Effector memory CD8-positive, alpha-beta T cell (primary cell): ENCODE results near the gene KAT2B.

Experiments
- ATAC-seq: fragments of 150-1000 bp; cut with Tn5 transposase; replicated peaks from 2 replicates; pipeline ENCODE4 v1.10.0; 2021; ENCODE audit warnings: mild to moderate bottlenecking, moderate library complexity
- DNase-seq, 3 experiments: peaks; one replicate each; pipeline ENCODE4 v3.0.0; 2021
- H3K27ac Mint-ChIP-seq, 2 donors: one replicate each; pipeline ENCODE4 v1.8.0; 2022; ENCODE audit warnings: mild to moderate bottlenecking in 2 of 2, mixed read lengths in 2 of 2, moderate library complexity in 2 of 2
- H3K27me3 Mint-ChIP-seq, 2 donors: one replicate each; pipeline ENCODE4 v1.8.0; 2022; ENCODE audit warnings: mixed read lengths in 2 of 2
- H3K36me3 Mint-ChIP-seq: one replicate; pipeline ENCODE4 v1.8.0; 2022; ENCODE audit warnings: mild to moderate bottlenecking, moderate library complexity, mixed read lengths; ENCODE audit not compliant: insufficient read depth
- H3K4me1 Mint-ChIP-seq, 2 donors: one replicate each; pipeline ENCODE4 v1.8.0; 2022; ENCODE audit warnings: low read depth in 2 of 2, mixed read lengths in 2 of 2
- H3K4me3 Mint-ChIP-seq, 2 donors: one replicate each; pipeline ENCODE4 v1.8.0; 2022; ENCODE audit warnings: mild to moderate bottlenecking in 2 of 2, mixed read lengths in 2 of 2, moderate library complexity in 2 of 2
- H3K9me3 Mint-ChIP-seq, 2 donors: one replicate each; pipeline ENCODE4 v1.8.0; 2022; ENCODE audit warnings: mixed read lengths in 2 of 2

KAT2B gene

DNA sequence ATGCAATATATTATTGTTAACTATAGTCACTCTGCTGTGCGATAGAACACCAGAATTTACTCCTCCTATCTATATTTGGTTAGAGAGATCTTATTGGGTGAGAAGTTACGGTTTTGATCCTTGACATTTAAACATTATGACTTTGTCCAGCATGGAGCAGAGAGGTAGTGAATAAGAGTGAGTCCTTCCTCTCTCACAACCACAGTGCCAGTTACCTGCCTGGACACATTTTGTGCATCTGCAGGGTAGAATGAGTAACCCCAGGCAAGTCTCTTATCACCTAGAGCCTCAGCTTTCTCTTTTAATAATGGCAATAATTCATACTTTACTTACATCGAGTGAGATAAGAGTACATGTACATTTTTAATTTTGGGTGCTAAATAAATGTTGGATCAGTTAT is 24.1 kb downstream of the KAT2B start:
- ATAC-seq = no peak
- no peak for DNase-seq
- Mint-ChIP-seq H3K4me1 (peaks cover 64 to 72% of the 10 kb centered on the region in 2 donors), H3K36me3 (no peaks in the 10 kb centered on the region), H3K27me3 (no peaks in the 10 kb centered on the region), H3K9me3 (no peaks in the 10 kb centered on the region), H3K4me3 (no peak overlapping the region), H3K27ac (peak overlapping the region; percentile 4 to 80)

DNA sequence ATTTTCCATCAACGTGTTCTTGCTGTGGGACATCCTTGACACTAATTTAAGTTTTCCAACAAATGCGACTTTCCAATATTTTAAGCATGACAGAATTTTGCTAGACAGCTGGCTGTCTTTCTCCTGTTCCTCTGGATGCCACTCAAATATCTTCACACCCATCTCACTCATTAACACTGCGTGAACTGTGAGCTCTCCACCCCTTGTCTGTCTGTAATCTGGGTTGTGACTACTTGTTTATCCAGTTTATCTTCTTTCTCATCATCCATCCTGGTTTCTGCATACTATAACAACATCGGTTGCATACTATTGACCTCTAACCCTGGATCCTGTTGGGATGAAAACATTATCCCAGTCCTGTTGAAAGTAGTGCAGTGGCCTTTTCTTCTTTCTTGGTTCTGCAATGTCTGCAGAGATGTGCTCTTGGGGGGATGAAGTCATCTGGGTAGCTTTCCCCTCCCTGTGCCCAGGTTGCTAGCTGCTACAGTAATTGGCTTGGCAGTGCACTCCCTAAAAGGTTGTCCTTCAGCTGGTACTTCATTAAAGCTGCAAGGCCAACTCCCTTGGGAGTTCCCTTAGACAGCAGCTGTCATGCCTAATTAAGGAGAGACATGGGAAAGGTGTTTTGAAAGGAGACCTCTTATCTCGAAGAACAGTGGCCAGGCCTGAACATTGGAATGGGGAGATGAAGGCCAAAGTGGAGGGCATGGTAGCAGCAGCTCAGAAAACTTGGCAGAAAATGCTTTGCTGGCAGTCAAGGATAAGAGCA is 24.7 kb downstream of the KAT2B start:
- H3K4me1 Mint-ChIP-seq = peaks cover 65 to 72% of the 10 kb centered on the region in 2 donors
- no peaks in the 10 kb centered on the region for H3K9me3 Mint-ChIP-seq
- no peak for ATAC-seq

GRCh38 chr3:20066079-20066478 is 25.8 kb downstream of the KAT2B start:
- Mint-ChIP-seq H3K4me1 (peaks cover 58 to 70% of the 10 kb centered on the region in 2 donors), H3K9me3 (no peaks in the 10 kb centered on the region), H3K27ac (peak overlapping the region in 1 of 2 donors; percentile 32), H3K27me3 (no peaks in the 10 kb centered on the region), H3K36me3 (peaks cover 5% of the 10 kb centered on the region), H3K4me3 (peak overlapping the region in 1 of 2 donors; percentile 13)
- no peak for DNase-seq
- ATAC-seq = no peak

More for the DNA sequence above, 24.7 kb downstream of the KAT2B start:
- Mint-ChIP-seq H3K27me3 (no peaks in the 10 kb centered on the region), H3K4me3 (peak overlapping the region; percentile 7 to 18), H3K27ac (peak overlapping the region; percentile 4 to 80), H3K36me3 (no peaks in the 10 kb centered on the region)
- no peak for DNase-seq

GRCh38 chr3:20066850-20067617 is 26.8 kb downstream of the KAT2B start:
- Mint-ChIP-seq H3K4me3 (peak overlapping the region in 1 of 2 donors; percentile 18), H3K27me3 (no peaks in the 10 kb centered on the region), H3K27ac (peak overlapping the region; percentile 16 to 22), H3K4me1 (peaks cover 60 to 73% of the 10 kb centered on the region in 2 donors), H3K36me3 (peaks cover 9% of the 10 kb centered on the region), H3K9me3 (no peaks in the 10 kb centered on the region)
- DNase-seq (no peak), ATAC-seq (peak; percentile 79)

DNA sequence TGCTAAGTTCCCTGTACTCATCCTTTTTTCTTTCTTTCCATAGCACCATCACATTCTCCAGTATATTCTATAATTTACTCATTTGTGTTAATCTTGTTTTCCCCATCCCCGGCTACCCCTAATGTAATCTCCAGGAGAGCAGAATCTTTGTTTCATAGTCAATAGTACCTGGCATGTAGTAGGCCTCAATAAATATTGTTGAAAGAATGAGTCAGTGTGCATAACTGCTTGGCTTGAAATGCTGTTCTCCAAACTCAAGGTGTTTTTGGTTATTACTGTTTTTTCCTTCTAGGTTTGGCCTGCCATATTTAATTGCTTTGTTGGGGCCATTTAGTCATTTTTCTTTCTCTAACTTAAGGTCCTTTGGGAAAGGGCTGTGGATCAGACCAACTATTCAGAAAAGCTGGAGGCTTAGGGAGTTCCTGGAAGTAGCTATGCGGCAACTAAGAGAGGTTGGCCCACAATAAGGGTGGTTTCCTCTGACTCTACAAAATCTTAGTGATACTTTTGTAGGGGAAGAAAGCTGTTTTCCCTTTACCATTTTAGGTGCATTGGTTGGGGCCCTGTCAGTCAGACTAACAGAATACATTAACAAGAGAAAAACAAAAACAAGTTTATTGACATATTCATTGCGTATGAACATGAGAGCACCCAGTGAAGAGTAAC is 28.4 kb downstream of the KAT2B start:
- Mint-ChIP-seq H3K27me3 (no peaks in the 10 kb centered on the region), H3K9me3 (no peaks in the 10 kb centered on the region), H3K4me3 (no peak overlapping the region), H3K4me1 (peaks cover 51 to 65% of the 10 kb centered on the region in 2 donors), H3K27ac (peak overlapping the region; percentile 16 to 22), H3K36me3 (peaks cover 20% of the 10 kb centered on the region)
- no peak for DNase-seq
- no peak for ATAC-seq

GRCh38 chr3:20069178-20069532 is 28.9 kb downstream of the KAT2B start:
- H3K27me3 Mint-ChIP-seq = no peaks in the 10 kb centered on the region
- ATAC-seq = no peak
- no peaks in the 10 kb centered on the region for H3K9me3 Mint-ChIP-seq
- H3K4me1 Mint-ChIP-seq = peaks cover 47 to 59% of the 10 kb centered on the region in 2 donors
- no peak for DNase-seq
- H3K4me3 Mint-ChIP-seq = no peak overlapping the region
- H3K27ac Mint-ChIP-seq = peak overlapping the region; percentile 16 to 22
- peaks cover 20% of the 10 kb centered on the region for H3K36me3 Mint-ChIP-seq

- Mint-ChIP-seq H3K9me3 (no peaks in the 10 kb centered on the region), H3K27me3 (no peaks in the 10 kb centered on the region), H3K4me1 (peaks cover 34 to 41% of the 10 kb centered on the region in 2 donors), H3K4me3 (no peak overlapping the region), H3K27ac (peak overlapping the region in 1 of 2 donors; percentile 69), H3K36me3 (peaks cover 23% of the 10 kb centered on the region)
- no peak for ATAC-seq
- no peak for DNase-seq
Observed at GRCh38 chr3:20071175-20071574, 30.9 kb downstream of the KAT2B start.

DNA sequence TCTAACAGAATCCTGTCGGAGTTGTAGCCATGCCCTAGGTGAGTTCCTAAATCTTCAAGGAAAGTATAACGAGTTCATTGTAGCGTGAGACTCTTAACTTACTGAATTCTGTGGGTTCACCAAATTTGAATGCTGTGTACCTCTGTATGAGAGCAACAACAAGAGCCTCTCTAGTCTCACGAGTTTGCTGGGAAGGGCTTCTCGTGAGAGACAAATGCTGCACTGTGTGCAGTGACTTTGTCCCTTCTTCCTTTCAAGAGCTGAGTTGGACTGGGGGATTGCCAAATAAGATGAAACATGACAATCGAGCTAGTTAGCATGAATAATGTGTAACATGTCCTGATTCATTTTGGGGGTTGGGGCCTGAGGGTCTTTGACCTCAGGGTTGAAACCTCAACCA is 32.2 kb downstream of the KAT2B start:
- Mint-ChIP-seq H3K27me3 (no peaks in the 10 kb centered on the region), H3K27ac (peak overlapping the region; percentile 41 to 44), H3K36me3 (peaks cover 23% of the 10 kb centered on the region), H3K9me3 (no peaks in the 10 kb centered on the region), H3K4me1 (peaks cover 30 to 38% of the 10 kb centered on the region in 2 donors), H3K4me3 (no peak overlapping the region)
- DNase-seq (no peak), ATAC-seq (no peak)

GRCh38 chr3:20073068-20073467 is 32.8 kb downstream of the KAT2B start:
- Mint-ChIP-seq H3K27me3 (no peaks in the 10 kb centered on the region), H3K9me3 (no peaks in the 10 kb centered on the region), H3K36me3 (peaks cover 23% of the 10 kb centered on the region), H3K27ac (peak overlapping the region; percentile 41 to 44), H3K4me1 (peaks cover 28 to 33% of the 10 kb centered on the region in 2 donors), H3K4me3 (no peak overlapping the region)
- DNase-seq = no peak
- ATAC-seq = no peak

- no peak for ATAC-seq
- H3K36me3 Mint-ChIP-seq = peaks cover 29% of the 10 kb centered on the region
- H3K4me3 Mint-ChIP-seq = no peak overlapping the region
- H3K9me3 Mint-ChIP-seq = no peaks in the 10 kb centered on the region
- no peaks in the 10 kb centered on the region for H3K27me3 Mint-ChIP-seq
- no peak for DNase-seq
- H3K27ac Mint-ChIP-seq = peak overlapping the region in 1 of 2 donors; percentile 41
- H3K4me1 Mint-ChIP-seq = peaks cover 22 to 28% of the 10 kb centered on the region in 2 donors
Observed at GRCh38 chr3:20073683-20074082, 33.4 kb downstream of the KAT2B start.

DNA sequence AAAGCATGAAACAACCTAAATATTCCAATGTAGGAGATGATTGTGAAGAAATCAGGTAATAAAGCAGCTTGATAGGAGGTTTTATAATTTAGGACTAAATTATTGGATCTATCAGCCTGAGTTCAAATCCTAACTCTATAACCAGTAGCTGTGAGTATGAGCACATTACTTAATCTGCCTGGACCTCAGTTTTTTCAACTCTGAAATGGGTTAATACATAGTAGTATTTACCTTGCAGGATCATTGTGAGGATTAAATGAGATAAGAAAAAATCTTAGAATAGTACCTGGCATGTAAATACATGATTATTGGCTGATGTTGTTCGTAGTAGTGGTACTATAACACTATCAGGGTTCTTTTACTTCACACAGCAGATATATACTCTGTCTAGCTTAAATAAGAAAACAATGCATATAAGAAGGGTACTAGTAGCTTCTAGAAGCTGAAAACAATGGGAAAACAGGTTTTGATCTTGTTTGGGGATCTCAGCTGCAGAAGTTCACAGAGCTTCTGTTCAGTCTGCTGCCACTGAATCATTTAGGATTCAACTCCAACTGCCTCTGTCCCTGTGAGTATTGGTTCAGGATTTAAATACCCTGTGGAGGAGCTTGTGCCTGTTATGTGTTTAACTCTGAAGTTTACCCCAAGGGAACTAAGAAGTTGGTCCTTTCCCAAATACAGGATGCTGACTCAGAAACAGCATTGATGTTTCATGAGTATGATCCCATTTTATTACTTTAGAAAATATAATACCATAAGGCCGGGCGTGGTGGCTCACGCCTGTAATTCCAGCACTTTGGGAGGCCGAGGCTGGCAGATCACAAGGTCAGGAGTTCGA is 34.2 kb downstream of the KAT2B start:
- H3K27me3 Mint-ChIP-seq = no peaks in the 10 kb centered on the region
- peaks cover 16 to 24% of the 10 kb centered on the region in 2 donors for H3K4me1 Mint-ChIP-seq
- H3K27ac Mint-ChIP-seq = peak overlapping the region; percentile 24 to 53
- no peak for ATAC-seq
- peaks cover 36% of the 10 kb centered on the region for H3K36me3 Mint-ChIP-seq
- no peak for DNase-seq
- H3K9me3 Mint-ChIP-seq = no peaks in the 10 kb centered on the region
- H3K4me3 Mint-ChIP-seq = no peak overlapping the region

DNA sequence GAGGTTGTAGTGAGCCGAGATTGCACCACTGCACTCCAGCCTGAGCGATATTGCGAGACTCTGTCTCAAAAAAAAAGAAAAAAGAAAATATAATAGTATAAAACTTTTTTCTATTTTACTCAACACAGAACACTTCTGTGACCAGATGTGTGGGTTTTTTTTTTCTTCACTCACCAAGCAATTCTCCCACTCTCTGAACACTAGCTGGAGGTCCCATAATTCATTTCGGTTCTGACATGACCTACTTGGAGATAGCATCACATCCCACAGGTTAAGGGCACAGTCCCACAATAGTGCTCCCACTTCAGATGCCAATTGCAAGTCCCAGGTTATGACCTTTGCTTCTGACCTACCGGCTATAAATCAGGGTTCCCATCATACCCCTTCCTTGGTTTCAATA is 35.0 kb downstream of the KAT2B start:
- peaks cover 15 to 28% of the 10 kb centered on the region in 2 donors for H3K4me1 Mint-ChIP-seq

More for the DNA sequence above, 35.0 kb downstream of the KAT2B start:
- H3K36me3 Mint-ChIP-seq = peaks cover 41% of the 10 kb centered on the region
- no peaks in the 10 kb centered on the region for H3K9me3 Mint-ChIP-seq
- H3K27me3 Mint-ChIP-seq = no peaks in the 10 kb centered on the region
- ATAC-seq = peak; percentile 70
- DNase-seq = no peak
- no peak overlapping the region for H3K4me3 Mint-ChIP-seq
- H3K27ac Mint-ChIP-seq = peak overlapping the region in 1 of 2 donors; percentile 53
